Trophoblast cell (in vitro differentiated cells and primary cell): ENCODE results near the gene TLN1.

Experiments
- DNase-seq, 2 donors: peaks; one replicate each; pipeline ENCODE4 v3.0.0-alpha.2; 2016
- H2AFZ ChIP-seq: 2 replicates; pipeline ENCODE4 v1.6.1; 2013; ENCODE audit warnings: low read length, moderate library complexity, mild to moderate bottlenecking; ENCODE audit not compliant: insufficient read depth, poor library complexity
- H2AK5ac ChIP-seq: 2 replicates; pipeline ENCODE4 v1.6.1; 2013; ENCODE audit warnings: mild to moderate bottlenecking, low read length
- H2BK120ac ChIP-seq: 2 replicates; pipeline ENCODE4 v1.6.1; 2013; ENCODE audit warnings: low read length, mild to moderate bottlenecking, moderate library complexity; ENCODE audit not compliant: insufficient read depth, poor library complexity
- H2BK12ac ChIP-seq: 2 replicates; pipeline ENCODE4 v1.6.1; 2013; ENCODE audit warnings: mild to moderate bottlenecking, low read length, moderate library complexity
- H2BK5ac ChIP-seq: 2 replicates; pipeline ENCODE4 v1.6.1; 2013; ENCODE audit warnings: low read length, low read depth, moderate library complexity, mild to moderate bottlenecking; ENCODE audit not compliant: poor library complexity
- H3K14ac ChIP-seq: 2 replicates; pipeline ENCODE4 v1.6.1; 2013; ENCODE audit warnings: mild to moderate bottlenecking, low read length
- H3K18ac ChIP-seq: 2 replicates; pipeline ENCODE4 v1.6.1; 2013; ENCODE audit warnings: mild to moderate bottlenecking, low read length
- H3K23ac ChIP-seq: 2 replicates; pipeline ENCODE4 v1.6.1; 2013; ENCODE audit warnings: low read length
- H3K27ac ChIP-seq: 2 replicates; pipeline ENCODE4 v1.5.1; 2013; ENCODE audit warnings: low read depth, mild to moderate bottlenecking, inconsistent platforms, low read length, moderate library complexity
- H3K27me3 ChIP-seq: 2 replicates; pipeline ENCODE4 v1.6.1; 2013; ENCODE audit warnings: inconsistent platforms, mild to moderate bottlenecking, low read length, moderate library complexity; ENCODE audit not compliant: insufficient read depth
- H3K36me3 ChIP-seq, 2 experiments: 1 replicate in 1 of 2; 2 replicates in 1 of 2; pipeline ENCODE4 v1.6.1; 2013; ENCODE audit warnings: low read length in 2 of 2, mild to moderate bottlenecking in 2 of 2, moderate library complexity in 1 of 2; ENCODE audit not compliant: insufficient read depth in 2 of 2, control insufficient read depth in 1 of 2
- H3K4ac ChIP-seq: 2 replicates; pipeline ENCODE4 v1.6.1; 2013; ENCODE audit warnings: low read depth, mild to moderate bottlenecking, low read length, moderate library complexity
- H3K4me1 ChIP-seq, 2 experiments: 1 replicate in 1 of 2; 2 replicates in 1 of 2; pipeline ENCODE4 v1.6.1; 2013; ENCODE audit warnings: low read length in 2 of 2, mild to moderate bottlenecking in 2 of 2, moderate library complexity in 1 of 2; ENCODE audit not compliant: insufficient read depth in 2 of 2, control insufficient read depth in 1 of 2
- H3K4me2 ChIP-seq: 2 replicates; pipeline ENCODE4 v1.6.1; 2013; ENCODE audit warnings: inconsistent platforms, mild to moderate bottlenecking, low read length, moderate library complexity
- H3K4me3 ChIP-seq: 2 replicates; pipeline ENCODE4 v1.5.1; 2013; ENCODE audit warnings: mild to moderate bottlenecking, low read depth, low read length, inconsistent platforms
- H3K79me1 ChIP-seq: one replicate; pipeline ENCODE4 v1.6.1; 2013; ENCODE audit warnings: low read length
- H3K79me2 ChIP-seq: 2 replicates; pipeline ENCODE4 v1.6.1; 2013; ENCODE audit warnings: low read length, mild to moderate bottlenecking; ENCODE audit not compliant: control insufficient read depth, insufficient read depth, poor library complexity
- H3K9ac ChIP-seq: 2 replicates; pipeline ENCODE4 v1.6.1; 2013; ENCODE audit warnings: mild to moderate bottlenecking, low read length
- H3K9me3 ChIP-seq: 2 replicates; pipeline ENCODE4 v1.6.1; 2013; ENCODE audit warnings: low read depth, mild to moderate bottlenecking, control low read depth, inconsistent platforms, low read length; ENCODE audit not compliant: insufficient read depth
- H4K12ac ChIP-seq: 2 replicates; pipeline ENCODE4 v1.6.1; 2013; ENCODE audit warnings: low read depth, mild to moderate bottlenecking, low read length, moderate library complexity
- H4K8ac ChIP-seq: 2 replicates; pipeline ENCODE4 v1.6.1; 2013; ENCODE audit warnings: low read depth, mild to moderate bottlenecking, low read length, moderate library complexity
- H4K91ac ChIP-seq: one replicate; pipeline ENCODE4 v1.6.1; 2013; ENCODE audit warnings: low read depth, mild to moderate bottlenecking, low read length, moderate library complexity
- WGBS: extraction: QIAGEN DNeasy Blood & Tissue Kit; methylation state at CpG from one replicate; pipeline ENCODE4 v1.1.7; 2013; ENCODE audit warnings: missing lambda C conversion rate; ENCODE audit not compliant: insufficient read length, insufficient coverage; ENCODE audit errors: extremely low coverage; 5-methylcytosine and 5-hydroxymethylcytosine counted together

The TLN1 gene

DNA sequence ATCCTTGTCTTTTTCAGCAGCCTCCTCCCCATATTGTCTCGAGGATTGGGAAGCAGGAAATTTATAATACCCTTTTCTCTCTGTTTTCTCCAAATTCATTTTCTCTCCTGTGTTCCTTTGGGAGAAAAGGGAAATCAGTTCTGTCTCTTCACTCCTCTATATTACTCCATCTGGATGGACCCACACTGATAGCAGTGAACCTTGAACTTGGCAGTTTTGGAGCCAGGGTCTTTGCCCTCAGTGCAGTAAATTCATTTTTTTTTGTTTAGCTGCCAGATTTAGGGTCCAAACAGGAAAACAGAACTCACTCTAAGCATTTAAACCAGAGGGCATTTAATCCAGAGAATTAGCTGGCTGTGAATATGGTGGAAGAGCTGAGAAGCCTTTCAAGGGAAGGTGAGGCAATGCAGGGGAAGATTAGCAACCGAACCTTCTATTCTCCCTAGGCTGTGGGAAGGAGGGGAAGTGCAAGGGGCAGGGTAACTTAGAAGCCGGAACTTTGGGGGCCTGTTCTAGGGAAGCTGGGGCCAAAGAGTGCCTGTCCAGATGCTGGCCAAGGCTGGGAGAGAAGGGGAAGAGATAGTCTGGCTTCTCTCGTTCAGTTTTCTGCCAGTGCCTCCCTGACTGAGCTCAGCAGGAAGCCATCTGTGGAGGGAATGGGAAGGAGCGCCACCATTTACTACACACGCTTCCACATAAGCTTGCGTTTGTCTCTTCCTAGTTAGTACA is 43.1 kb upstream of the TLN1 start:
- H3K4me1 ChIP-seq = peaks cover 0 to 4% of the 10 kb centered on the region in 2 experiments
- H3K9me3 ChIP-seq = no peaks in the 10 kb centered on the region
- H4K91ac ChIP-seq = no peak overlapping the region
- H3K9ac ChIP-seq = no peak overlapping the region
- H3K23ac ChIP-seq = no peak overlapping the region
- no peaks in the 10 kb centered on the region for H3K27me3 ChIP-seq
- no peak overlapping the region for H3K18ac ChIP-seq
- H3K36me3 ChIP-seq = no peaks in the 10 kb centered on the region
- H2BK12ac ChIP-seq = no peak overlapping the region
- no peak overlapping the region for H3K4ac ChIP-seq
- no peak overlapping the region for H3K27ac ChIP-seq
- H3K4me2 ChIP-seq = no peak overlapping the region
- no peak overlapping the region for H2BK120ac ChIP-seq
- no peak overlapping the region for H4K12ac ChIP-seq
- no CpG with 5 or more reads among the region's 7 CpGs for WGBS
- H2AFZ ChIP-seq = no peak overlapping the region
- H4K8ac ChIP-seq = no peak overlapping the region
- no peak overlapping the region for H2AK5ac ChIP-seq
- no peak overlapping the region for H2BK5ac ChIP-seq
- H3K14ac ChIP-seq = no peak overlapping the region
- no peak for DNase-seq
- no peak overlapping the region for H3K4me3 ChIP-seq
- no peaks in the 10 kb centered on the region for H3K79me1 ChIP-seq
- H3K79me2 ChIP-seq = peaks cover 2% of the 10 kb centered on the region

DNA sequence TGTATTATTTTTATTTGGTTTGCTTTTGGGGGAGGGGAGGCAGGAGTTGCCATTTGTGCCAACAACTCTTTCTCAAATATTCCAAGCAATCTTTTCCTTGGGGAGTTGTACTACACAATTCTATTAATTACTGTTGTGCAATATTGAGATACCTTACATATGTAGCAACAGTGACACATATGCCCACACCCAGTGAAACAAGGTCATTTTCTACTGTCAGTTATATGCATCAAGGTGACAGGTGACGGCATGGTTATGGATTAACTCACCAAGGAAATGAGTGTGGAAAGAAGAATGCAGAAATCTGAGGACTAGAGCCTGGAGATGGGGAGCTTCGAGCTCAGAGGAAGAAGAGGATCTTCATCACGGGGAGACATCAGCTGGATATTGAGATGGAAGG is 39.9 kb upstream of the TLN1 start:
- DNase-seq = peak in 1 of 2 donors; percentile 17
- no peak overlapping the region for H3K9ac ChIP-seq
- H3K23ac ChIP-seq = no peak overlapping the region
- H3K27ac ChIP-seq = no peak overlapping the region
- no peaks in the 10 kb centered on the region for H3K9me3 ChIP-seq
- H3K4ac ChIP-seq = no peak overlapping the region
- H3K4me3 ChIP-seq = no peak overlapping the region
- H3K27me3 ChIP-seq = no peaks in the 10 kb centered on the region
- no CpG with 5 or more reads among the region's 3 CpGs for WGBS
- H2BK12ac ChIP-seq = no peak overlapping the region
- H4K8ac ChIP-seq = no peak overlapping the region
- no peak overlapping the region for H4K91ac ChIP-seq
- H3K14ac ChIP-seq = no peak overlapping the region
- H3K79me1 ChIP-seq = no peaks in the 10 kb centered on the region
- no peak overlapping the region for H2AFZ ChIP-seq
- H3K79me2 ChIP-seq = peaks cover 2% of the 10 kb centered on the region
- H2BK120ac ChIP-seq = no peak overlapping the region
- peaks cover 0 to 4% of the 10 kb centered on the region in 2 experiments for H3K4me1 ChIP-seq
- H4K12ac ChIP-seq = no peak overlapping the region
- no peak overlapping the region for H3K18ac ChIP-seq
- H3K36me3 ChIP-seq = no peaks in the 10 kb centered on the region
- H2BK5ac ChIP-seq = no peak overlapping the region
- H2AK5ac ChIP-seq = no peak overlapping the region
- no peak overlapping the region for H3K4me2 ChIP-seq

DNA sequence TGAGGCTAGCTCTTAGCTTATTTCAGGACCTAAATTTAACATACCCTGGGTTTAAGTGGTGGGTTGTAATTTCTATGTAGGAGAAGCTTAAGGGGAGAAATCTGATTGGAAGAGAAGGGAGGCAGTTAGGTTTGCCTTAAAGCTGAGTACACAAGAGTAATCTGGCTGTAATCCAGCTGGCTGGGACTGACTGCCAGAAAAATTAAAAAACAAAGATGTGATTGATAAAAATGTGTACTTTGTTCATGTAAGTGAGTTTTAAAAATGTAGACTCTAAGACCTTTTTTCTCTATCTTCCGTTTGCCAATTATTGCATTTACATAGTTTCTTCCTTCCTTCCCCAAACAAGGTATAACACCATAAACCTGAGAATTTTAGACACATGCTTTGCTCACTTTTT is 39.5 kb upstream of the TLN1 start:
- Histone ChIP-seq H2AK5ac (no peak overlapping the region), H3K27me3 (no peaks in the 10 kb centered on the region), H4K12ac (no peak overlapping the region), H3K9ac (no peak overlapping the region), H3K4me3 (no peak overlapping the region), H3K4me1 (peaks cover 0 to 4% of the 10 kb centered on the region in 2 experiments), H3K14ac (no peak overlapping the region), H3K79me2 (peaks cover 2% of the 10 kb centered on the region), H2AFZ (no peak overlapping the region), H2BK120ac (no peak overlapping the region), H3K79me1 (no peaks in the 10 kb centered on the region), H3K18ac (no peak overlapping the region), H4K91ac (no peak overlapping the region), H3K9me3 (no peaks in the 10 kb centered on the region), H3K27ac (no peak overlapping the region), H4K8ac (no peak overlapping the region), H3K4me2 (no peak overlapping the region), H2BK5ac (no peak overlapping the region), H3K4ac (no peak overlapping the region), H2BK12ac (no peak overlapping the region), H3K23ac (no peak overlapping the region), H3K36me3 (no peaks in the 10 kb centered on the region)
- WGBS = no CpG with 5 or more reads among the region's 1 CpG
- no peak for DNase-seq

DNA sequence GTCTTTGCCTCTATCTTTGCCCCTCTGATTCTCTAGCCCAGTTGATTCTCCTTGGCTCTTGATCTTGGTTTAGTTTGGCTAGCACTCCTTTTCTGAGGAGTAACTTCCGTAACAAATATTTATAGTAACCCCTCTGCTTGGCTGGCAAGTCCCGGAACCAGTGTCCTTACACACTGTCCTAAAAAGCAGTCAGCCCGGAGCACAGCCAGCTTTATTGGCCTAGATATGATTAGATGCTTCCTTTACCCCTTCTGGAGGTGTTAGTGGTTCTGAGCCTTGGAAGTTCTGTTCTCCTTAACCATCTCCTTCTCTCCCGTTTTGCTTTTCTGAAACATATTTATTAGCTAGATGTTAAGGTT is 39.1 kb upstream of the TLN1 start:
- no peak overlapping the region for H3K27ac ChIP-seq
- no peak overlapping the region for H3K4me2 ChIP-seq
- H4K91ac ChIP-seq = no peak overlapping the region
- no peaks in the 10 kb centered on the region for H3K9me3 ChIP-seq
- H3K9ac ChIP-seq = no peak overlapping the region
- H2BK12ac ChIP-seq = no peak overlapping the region
- no peaks in the 10 kb centered on the region for H3K79me1 ChIP-seq
- H3K4ac ChIP-seq = no peak overlapping the region
- peaks cover 2% of the 10 kb centered on the region for H3K79me2 ChIP-seq
- H2AK5ac ChIP-seq = no peak overlapping the region
- no peak overlapping the region for H3K23ac ChIP-seq
- WGBS = no CpG with 5 or more reads among the region's 4 CpGs
- H3K27me3 ChIP-seq = no peaks in the 10 kb centered on the region
- H2BK5ac ChIP-seq = no peak overlapping the region
- no peak overlapping the region for H3K4me3 ChIP-seq
- no peak overlapping the region for H2BK120ac ChIP-seq
- no peak overlapping the region for H4K12ac ChIP-seq
- H3K4me1 ChIP-seq = peaks cover 0 to 4% of the 10 kb centered on the region in 2 experiments
- DNase-seq = no peak
- no peak overlapping the region for H3K18ac ChIP-seq
- H3K14ac ChIP-seq = no peak overlapping the region
- no peaks in the 10 kb centered on the region for H3K36me3 ChIP-seq
- H4K8ac ChIP-seq = no peak overlapping the region
- no peak overlapping the region for H2AFZ ChIP-seq
